Hematopoietic multipotent progenitor cell treated with erythropoietin and hydrocortisone succinate and interleukin-3 and kit ligand, for 17 days (in vitro differentiated cells): ENCODE measurements around the gene BRCC3.

Experiments used
- DNase-seq: peaks from one replicate; pipeline ENCODE4 v3.0.0-alpha.2; 2015; ENCODE audit warnings: low spot score

The BRCC3 gene

GRCh38 chrX:155056877-155057792 is 14.2 kb upstream of the BRCC3 start:
- DNase-seq = peak; percentile 75

- no peak for DNase-seq
Observed at GRCh38 chrX:155061760-155062159, 9.5 kb upstream of the BRCC3 start.

DNA sequence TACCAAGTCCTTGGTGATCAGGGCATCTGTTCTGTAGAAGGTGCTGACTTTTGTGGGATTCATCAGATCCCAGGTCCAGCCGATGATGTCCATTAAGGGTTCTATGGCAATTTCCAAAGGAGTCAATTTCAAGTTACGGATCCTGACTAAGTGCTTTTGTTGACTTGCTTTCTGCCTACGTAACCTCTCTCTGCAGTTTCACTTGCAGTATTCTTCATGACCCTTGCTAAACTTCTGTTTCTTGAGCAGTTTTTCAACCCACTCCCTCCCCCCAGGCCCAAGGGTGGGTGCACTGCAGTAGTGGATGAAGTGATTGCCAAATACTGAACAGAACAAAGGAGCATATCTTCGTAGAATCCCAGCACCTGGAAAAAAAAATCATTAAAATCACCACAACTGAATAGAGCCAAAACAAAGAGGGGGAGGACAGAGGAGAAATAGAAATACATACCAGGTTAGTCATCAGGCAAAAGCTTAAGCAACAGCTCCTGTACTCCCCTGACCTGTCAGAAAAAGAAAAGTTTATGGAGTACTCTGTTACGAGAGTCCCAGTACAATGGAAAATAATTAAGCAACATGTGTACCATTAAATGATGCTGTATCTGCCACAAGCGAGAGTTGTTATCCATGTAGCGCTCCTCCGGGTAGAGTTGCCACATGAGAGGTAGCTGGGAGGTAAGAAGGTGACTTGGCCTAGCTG is 6.1 kb upstream of the BRCC3 start:
- DNase-seq = no peak

DNA sequence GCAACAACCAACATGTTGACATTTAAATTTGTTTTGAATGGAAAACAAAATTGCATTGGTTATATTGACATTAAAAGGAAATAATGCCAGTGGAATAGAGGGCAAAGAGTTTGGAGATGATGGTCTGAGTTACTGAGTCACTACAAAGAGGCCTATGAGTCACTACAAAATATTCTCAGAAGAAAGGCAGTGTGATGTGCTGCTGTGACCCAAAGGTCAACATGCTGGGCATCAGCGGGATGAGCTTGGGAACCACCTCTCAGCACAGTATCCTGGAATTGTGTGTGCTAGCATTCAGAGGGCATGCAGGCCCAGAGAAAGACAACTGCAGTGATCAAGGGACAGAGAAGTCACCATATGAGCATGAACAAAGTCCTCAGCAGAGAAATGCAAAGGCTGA is 3.1 kb upstream of the BRCC3 start:
- no peak for DNase-seq

DNA sequence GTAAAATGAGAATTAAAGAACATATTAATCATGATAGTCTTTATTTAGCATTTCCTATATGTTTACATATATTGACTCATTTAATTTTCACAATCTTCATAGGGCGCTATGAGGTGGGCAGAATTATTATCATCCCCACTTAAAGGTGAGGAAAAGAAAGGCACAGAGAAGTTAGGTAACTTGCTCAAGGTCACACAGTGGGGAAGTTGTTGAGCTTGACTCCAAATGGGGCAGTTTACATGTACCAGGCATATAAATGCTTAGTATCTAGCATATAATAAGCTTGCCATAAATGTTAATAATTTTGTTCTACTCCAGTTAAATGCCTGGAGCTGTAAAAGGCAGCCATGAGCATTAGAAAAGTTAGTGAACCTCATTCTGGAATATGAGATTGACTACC is 1.9 kb upstream of the BRCC3 start:
- no peak for DNase-seq

- no peak for DNase-seq
Observed at GRCh38 chrX:155070038-155070437, 1.3 kb upstream of the BRCC3 start.

DNA sequence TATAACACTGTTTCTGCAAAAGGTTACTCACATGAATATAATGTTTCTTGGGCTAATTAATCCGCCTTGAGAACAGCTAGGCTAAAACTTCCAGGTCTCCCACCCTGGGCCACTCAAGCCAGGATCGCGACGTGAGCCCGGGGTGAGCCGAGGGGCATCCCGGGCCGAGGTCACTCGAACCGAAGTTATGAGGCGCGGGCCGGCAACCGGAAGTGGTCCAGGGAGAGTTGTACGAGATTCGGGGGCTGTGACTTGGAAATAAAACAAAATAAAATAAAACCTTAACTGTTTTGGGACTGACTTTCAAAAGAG is 689 bp upstream of the BRCC3 start:
- DNase-seq = no peak

DNA sequence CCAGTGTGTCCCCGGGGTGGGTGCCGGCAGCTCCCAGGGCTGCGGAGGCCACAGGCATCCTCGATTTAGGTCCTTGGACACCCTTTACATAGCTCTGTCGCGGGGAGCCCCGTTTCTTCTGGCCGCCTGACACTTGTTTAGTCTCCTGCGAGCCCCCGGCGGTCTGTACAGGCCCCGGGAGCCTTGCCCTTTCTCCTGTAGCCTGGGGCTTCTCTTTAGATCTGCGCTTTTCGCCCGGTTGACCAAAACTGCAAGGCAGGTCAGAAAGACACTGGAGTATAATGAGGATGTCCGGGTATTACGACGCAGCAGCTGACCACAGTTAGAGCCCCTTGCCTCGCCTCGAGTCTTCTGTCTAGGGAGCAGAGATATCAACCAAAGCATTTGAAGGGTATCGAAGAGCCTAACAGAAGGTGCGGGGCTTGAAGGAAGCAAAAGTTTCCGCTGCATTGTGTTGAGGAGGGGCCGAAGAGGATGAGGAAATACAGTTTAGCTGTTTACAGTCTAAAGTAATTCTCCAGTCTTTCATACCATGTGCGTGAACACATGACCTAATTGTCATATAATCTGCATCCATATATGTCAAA is 479 bp downstream of the BRCC3 start:
- no peak for DNase-seq

DNA sequence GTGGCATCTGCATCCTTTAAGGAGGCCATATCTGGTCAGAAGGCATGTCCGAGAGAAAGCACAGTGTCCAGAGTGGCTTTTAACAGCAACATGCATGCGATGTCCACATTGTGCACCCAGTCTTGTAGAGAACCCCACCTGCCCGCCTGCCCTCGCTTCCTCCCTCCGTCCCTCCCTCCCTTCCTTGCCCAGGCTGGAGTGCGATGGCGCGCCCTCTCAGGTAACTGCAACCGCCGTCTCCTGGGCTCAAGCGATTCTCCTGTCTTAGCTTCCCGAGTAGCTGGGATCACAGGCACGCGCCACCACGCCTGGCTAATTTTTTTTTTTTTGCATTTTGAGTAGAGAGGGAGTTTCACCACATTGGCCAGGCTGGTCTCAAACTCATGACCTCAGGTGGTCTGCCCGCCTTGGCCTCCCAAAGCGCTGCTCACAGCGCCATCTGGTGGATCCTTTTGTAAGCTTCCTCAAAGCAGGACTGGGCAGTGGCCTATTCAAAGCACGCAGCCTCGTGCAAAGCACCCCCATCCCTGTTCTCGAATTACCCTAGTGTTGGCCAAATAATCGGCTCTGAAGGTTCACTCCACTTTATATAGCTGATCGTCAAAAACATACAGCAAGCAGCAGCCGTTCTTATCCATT is 15.0 kb downstream of the BRCC3 start:
- peak; percentile 66 for DNase-seq

DNA sequence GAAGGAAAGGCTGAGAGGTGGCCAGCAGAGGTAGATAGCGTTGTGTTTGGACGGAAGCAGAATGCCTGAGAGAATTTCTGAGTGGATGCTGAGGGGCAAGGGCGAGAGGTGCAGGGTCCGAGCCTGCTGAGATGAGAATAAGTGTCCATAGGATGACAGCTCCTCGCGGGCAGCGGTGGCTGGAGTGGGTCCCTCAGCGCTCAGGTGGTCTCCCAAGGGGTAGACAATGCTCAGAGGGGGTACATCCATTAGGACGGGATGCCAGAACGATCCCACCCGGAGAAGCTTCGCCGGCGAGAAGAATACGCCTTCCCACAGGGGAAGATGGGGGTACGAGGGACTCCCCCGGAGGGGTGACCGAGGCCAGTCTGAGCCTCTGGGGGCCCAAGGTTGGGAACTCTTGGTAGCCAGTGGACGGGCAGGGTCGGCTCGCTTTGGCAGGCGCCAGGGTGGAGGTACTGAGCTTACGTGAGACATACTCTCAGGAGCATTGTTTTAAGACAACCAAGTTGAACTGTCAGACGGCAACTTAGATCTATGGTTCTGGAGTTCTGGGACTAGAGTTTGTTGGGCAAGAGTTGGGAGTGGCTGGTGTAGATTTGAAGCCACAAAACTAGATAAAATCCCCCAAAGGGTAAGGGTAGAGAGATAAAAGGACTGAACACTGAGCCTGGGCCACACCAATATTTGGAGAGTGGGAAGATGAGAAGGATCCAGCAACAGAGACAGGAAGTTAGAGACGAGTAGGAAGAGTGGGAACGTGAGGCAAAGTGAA is 15.8 kb downstream of the BRCC3 start:
- DNase-seq = no peak

DNA sequence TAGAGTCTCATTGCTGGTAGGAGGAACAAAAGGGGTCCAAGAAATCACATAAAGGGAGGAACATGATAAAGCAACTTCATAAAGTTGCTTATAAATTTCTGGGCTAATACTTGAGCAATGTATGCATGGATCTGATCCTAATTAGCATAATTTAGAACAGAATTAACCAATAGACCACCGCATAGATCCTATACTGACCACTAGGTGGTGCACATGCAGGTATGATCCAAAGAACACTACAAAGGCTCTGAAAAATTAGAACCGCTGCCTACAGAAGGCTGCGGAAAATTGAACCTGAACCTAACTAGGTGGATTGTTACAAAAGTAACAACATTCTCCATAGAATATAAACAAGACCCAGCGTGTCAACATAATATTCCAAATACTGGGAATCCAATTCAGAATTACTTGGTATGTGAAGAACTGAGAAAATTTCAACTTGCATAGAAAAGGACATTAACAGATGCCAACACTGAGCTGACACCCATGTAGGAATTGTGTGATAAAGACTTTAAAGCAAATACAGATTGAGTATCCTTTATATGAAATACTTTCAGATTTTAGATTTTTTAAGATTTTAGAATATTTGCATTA is 23.3 kb downstream of the BRCC3 start:
- peak; percentile 46 for DNase-seq

DNA sequence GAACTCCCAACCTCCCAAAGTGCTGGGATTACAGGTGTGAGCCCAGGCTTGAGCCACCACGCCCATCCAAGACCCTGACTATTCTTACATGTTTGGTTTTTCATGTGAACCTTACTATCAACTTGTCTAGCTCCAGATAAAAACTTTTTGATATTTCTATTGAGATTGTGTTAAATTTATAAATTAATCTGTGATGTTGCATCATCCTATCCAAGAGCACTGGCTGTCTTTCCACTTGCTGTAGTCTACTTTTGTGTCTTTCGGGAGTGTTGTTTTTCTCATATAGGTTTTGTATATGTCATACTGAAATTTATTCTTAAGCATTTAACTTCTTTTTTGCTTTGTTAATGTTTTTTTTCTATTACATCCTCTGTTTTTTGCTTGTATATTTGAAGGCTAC is 34.6 kb downstream of the BRCC3 start:
- DNase-seq = no peak

GRCh38 chrX:155108427-155108826 is 37.1 kb downstream of the BRCC3 start:
- DNase-seq = no peak

DNA sequence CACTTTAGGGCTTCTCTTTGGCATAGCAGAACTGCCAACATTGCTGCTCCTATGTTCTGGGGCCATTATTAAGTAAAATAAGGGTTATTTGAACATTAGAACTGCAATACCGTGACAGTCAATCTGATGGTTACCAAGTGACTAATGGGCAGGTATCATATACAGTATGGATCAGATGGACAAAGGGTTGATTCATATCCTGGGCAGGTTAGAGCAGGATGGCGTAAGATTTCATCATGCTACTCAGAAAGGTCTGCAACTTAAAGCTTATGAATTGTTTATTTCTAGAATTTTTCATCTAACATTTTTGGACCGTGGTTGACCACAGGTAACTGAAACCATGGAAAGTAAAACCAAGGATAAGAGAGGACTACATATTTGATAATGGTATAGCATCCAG is 40.9 kb downstream of the BRCC3 start:
- no peak for DNase-seq

- no peak for DNase-seq
Observed at GRCh38 chrX:155113097-155113496, 41.8 kb downstream of the BRCC3 start.

DNA sequence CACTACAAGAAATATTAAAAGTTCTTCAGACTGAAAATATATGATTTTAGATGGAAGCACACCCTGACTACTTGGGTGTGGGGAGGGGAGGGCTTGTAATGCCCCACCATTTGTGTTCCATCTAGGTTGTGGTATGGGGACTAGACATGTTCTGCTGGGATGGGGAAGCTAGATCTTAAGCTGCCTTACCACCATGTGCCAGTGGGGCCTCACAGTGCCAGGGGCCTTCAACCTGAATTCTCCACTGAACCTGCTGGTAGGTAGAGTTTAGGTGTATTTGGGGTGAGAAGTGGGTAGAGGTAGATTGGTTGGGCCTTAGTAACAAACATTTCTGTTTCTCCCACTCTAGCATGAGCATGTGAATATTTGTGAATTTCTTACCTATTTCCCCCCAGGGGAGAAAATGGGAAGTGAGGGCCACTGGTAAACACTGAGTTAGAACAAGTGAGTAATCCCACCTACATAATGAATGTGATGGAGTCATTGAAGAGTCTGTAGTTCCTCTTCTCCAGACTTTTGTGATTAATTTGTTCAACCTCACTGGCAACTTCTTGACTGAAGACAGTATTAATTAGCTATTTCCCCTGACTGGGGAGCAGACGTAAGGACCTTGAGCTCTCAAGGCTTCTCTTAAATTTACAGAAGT is 44.0 kb downstream of the BRCC3 start:
- no peak for DNase-seq

- DNase-seq = no peak
Observed at GRCh38 chrX:155127465-155127864, 56.2 kb downstream of the BRCC3 start.

DNA sequence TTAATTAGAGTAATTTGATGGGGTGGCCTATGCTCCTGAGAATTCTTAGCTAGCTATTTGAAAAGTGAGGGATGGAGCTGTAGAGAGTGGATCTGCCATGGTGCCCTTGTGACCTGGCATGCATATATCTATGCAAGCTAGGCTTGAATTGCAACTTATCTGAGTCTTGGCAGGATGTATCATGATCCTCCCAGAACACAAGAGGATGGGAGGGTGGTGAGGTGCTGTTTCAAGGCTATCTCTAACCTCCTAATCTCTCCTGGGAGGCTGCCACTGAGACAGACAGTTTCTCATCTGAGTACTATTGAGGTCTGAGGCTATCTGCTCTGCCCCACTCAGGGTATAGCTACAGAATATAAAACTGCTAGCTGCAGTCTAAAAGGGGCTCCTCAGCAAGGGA is 56.6 kb downstream of the BRCC3 start:
- DNase-seq = no peak

- no peak for DNase-seq
Observed at GRCh38 chrX:155132110-155132509, 60.8 kb downstream of the BRCC3 start.

DNA sequence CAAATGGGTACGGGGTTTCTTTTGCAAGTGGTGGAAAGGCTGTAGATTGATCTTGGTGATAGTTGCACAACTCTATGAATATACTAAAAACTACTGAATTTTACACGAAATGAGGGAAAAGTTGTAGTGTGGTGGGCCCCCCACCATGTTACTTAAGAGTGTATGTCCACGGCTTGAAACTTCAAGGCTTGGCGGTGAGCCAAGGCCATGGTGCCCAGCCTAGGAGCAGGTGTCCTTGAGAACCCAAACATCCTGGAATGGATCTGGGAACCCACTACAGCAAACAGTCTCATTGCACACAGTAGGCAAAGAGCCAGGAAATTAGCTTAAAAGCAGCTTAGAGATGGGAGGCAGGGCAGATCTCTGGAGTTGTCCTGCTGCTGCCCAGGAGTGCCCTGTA is 62.9 kb downstream of the BRCC3 start:
- no peak for DNase-seq

DNA sequence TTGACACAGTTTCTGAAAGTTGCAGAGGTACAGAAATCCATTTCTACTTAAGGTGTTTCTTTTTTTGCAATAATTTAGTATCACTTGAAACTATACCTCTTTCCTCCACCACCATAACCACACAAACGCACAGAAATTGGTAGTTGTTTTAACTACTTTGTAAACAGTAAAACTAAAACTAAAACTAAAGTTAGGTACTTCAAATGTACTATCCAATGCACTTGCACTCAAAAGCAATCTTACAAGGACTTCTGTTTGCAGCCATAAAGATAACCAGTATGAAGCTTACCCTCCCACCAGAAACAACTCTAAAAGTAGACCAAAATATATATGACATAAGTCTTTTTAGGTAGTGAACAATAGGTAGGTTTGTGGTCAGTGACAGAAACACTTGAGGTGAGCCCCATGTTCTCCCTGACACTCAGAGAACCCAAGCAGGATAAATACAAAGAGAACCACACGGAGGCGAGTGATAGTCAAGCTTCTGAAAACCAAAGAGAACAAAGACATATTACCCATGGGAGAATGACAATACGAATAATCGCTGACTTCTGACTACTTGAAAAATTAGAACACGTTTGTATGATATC is 72.7 kb downstream of the BRCC3 start:
- no peak for DNase-seq
